Cardiac fibroblast (primary cell): ENCODE measurements around the gene KRTAP1-4.

ENCODE experiments used
- DNase-seq, 2 donors: peaks; one replicate each; pipeline versions ENCODE4 v3.0.0 to v3.0.0-alpha.2; 2010; ENCODE audit warnings: low read depth in 2 of 2
- H3K4me3 ChIP-seq, 2 donors: replicated peaks in 1 of 2; 1 replicate in 1 of 2; 2 replicates in 1 of 2; pipeline ENCODE4 v1.5.1; 2011; ENCODE audit warnings: low read depth in 2 of 2, low read length in 2 of 2, mild to moderate bottlenecking in 2 of 2, moderate library complexity in 1 of 2
- CTCF ChIP-seq: IDR thresholded peaks from one replicate; pipeline ENCODE4 v1.5.1; 2011; ENCODE audit warnings: low read depth, mild to moderate bottlenecking, low read length, inconsistent platforms

Gene KRTAP1-4

DNA sequence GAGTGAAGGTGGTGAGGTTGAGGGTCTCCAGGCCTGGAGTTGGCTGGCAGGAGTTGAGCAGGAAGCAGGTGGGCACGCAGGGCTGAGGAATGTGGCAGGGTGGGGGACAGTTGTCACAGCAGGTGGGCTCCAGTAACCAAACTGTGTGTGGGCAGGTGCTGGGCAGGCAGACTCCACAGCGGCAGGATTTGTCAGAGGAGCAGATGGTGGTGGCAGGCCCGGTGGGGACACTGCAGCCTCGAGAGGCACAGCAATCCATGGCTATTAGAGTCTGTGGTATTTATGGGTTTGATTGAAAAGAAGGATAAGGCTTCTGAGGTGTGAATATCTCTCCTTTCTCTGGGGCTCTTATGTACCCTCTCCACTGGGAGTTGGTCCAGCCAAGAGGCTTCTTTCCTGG, 36.2 kb downstream of the KRTAP1-4 start, which contains the start of gene KRTAP3-3:
KRTAP3-3 (minus strand) TSS at position 326 of the 400 bp plus-strand sequence; CDS start at position 259, 67 bp downstream.
- no peak for TF ChIP-seq CTCF
- DNase-seq: no peak

DNA sequence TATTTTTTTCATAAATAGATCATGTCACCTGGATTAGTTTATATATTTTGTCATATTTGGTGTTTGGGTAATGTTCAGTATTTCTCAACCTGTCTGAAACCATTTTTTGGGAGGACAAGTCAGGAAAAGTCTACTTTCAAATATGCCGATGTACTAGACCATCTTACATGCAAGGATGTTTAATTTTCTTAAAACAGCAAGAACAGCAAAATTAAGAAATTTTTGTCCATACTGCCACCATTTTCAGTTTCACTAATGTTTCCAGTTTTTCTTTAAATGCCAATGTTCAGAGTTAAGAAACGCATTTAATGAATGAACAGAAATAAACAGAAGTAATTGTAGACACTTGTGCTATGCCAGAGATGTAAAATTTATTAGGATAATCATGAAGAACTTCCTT, 36.9 kb downstream of the KRTAP1-4 start:
- no peak for DNase-seq
- H3K4me3 ChIP-seq: no peak overlapping the region
- no peak for TF ChIP-seq CTCF

More for the DNA sequence above, 36.2 kb downstream of the KRTAP1-4 start, which contains the start of gene KRTAP3-3:
- H3K4me3 ChIP-seq: no peak within 1 kb of the TSS

- H3K4me3 ChIP-seq: no peak overlapping the region
- TF ChIP-seq CTCF: no peak
- DNase-seq: no peak
These were observed 37.3 kb downstream of the KRTAP1-4 start for GRCh38 chr17:40992666-40993065.

DNA sequence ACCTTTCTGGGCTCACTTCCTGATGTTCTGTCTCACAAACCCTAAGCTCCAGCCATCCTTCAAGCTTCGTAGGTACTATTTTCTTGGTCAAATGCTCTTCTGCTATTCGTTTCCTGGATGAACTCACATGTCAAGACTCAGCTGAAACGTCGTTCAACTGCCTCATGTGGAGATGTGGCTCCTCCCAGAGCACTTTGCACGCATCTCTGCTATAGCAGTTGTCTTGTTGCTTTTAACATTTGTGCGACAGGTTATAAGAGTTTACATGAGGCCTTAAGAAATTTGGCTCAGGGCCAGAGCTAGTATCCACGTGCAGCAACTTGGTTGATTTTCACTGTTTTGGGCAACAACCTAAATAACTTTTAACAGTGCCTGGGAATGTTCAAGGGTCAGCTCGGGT, 43.1 kb downstream of the KRTAP1-4 start:
- H3K4me3 ChIP-seq: no peak overlapping the region
- no peak for TF ChIP-seq CTCF
- no peak for DNase-seq

GRCh38 chr17:40984226-40984625, 45.8 kb downstream of the KRTAP1-4 start, which contains the start of gene KRT40:
KRT40 (minus strand) TSS chr17:40984326; CDS start chr17:40984273, 53 bp downstream.
- no peak for TF ChIP-seq CTCF
- no peak within 1 kb of the TSS for H3K4me3 ChIP-seq
- DNase-seq: no peak

- TF ChIP-seq CTCF: no peak
- DNase-seq: no peak
- H3K4me3 ChIP-seq: no peak overlapping the region
These were observed 48.9 kb downstream of the KRTAP1-4 start for GRCh38 chr17:40981115-40981514.

GRCh38 chr17:40980596-40980995, 49.4 kb downstream of the KRTAP1-4 start:
- TF ChIP-seq CTCF: no peak
- DNase-seq: peak; percentile 6 to 10
- no peak overlapping the region for H3K4me3 ChIP-seq
